NCI-H2196 treated with DMSO at 0.1 percent for 48 hours (cell line): Measurements from ENCODE around the gene ACP3.
"Not testable (repeated sequence)": the region's sequence is repeated elsewhere in the genome, so short reads cannot be mapped to it uniquely, and the experiment has no call there.

Experiments
- DNase-seq: peaks from one replicate; lab custom pipeline; 2025; ENCODE audit not compliant: unreplicated experiment; lab: John Stamatoyannopoulos, UW

Gene ACP3, protein sequence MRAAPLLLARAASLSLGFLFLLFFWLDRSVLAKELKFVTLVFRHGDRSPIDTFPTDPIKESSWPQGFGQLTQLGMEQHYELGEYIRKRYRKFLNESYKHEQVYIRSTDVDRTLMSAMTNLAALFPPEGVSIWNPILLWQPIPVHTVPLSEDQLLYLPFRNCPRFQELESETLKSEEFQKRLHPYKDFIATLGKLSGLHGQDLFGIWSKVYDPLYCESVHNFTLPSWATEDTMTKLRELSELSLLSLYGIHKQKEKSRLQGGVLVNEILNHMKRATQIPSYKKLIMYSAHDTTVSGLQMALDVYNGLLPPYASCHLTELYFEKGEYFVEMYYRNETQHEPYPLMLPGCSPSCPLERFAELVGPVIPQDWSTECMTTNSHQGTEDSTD

DNA sequence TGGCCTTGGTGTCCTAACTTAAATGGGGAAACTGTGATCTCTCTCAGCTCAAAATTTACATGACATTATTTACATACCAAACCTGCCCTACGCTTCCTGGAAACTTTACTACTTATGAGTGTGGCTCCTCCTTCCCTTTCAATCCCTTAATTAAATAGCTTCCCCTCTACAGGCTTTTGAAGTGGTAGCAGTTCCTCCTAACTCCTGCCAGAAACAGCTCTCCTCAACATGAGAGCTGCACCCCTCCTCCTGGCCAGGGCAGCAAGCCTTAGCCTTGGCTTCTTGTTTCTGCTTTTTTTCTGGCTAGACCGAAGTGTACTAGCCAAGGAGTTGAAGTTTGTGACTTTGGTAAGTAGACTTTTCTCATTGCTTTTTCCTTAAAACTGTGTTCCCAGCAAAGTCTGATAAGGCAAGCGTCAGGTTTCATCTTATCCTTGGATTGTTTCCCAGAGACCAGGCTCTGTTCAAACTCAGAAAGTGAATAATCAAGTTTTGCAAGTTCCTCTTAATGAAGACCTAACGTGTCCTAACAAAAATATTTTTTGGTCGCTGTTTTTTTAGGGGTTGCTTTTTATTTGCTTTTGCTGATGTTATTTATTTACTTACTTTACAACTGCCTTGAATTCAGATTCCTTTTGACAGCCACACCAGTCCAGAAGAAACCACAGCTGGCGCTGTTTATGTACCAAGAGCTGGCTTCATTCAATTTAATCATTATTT is at the start of gene ACP3:
ACP3 (plus strand) TSS at position 179 of the 720 bp plus-strand sequence; CDS start at position 229, 50 bp downstream.
- DNase-seq, result peak; percentile 83

DNA sequence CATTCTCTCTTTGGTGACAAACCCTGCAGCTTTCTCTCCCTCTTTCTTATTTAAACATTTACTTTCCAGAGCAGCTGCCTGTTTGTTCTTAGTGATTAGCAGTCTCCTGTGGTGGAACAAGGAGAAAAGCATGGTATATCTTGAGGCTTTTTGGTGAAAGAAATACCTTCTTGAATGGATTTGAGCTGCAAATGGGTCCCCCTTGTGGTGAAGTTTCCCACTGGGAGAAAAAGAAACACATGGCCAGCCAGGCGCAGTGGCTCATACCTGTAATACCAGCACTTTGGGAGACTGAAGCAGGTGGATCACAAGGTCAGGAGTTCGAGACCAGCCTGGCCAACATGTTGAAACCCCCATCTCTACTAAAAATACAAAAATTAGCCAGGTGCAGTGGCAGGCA is 48.3 kb upstream of the ACP3 start:
- DNase-seq, result no peak

GRCh38 chr3:132273036-132273435 is 44.2 kb upstream of the ACP3 start:
- DNase-seq, result no peak

DNA sequence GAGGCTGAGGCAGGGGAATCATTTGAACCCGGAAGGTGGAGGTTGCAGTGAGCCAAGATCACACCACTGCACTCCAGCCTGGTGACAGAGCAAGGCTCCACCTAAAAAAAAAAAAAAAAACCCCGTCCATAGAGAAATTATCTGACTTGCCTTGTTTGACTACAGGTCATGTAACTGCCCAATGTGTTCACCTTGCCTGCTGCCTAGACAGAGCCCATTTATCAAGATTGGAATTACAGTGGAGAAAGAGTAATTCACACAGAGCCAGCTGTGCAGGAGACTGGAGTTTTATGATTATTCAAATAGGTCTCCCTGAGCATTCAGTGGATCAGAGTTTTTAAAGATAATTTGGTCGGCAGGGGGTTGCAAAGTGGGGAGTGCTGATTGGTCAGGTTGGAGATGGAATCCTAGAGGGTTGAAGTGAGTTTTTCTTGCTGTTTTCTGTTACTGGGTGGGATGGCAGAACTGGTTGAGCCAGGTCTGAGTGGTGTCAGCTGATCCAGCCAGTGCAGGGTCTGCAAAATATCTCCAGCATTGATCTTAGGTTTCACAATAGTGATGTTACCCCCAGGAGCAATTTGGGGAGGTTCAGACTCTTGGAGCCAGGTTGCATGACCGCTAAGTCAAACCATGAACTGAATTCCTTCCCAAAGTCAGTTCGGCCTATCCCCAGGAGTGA is 40.8 kb upstream of the ACP3 start:
- DNase-seq, result no peak

DNA sequence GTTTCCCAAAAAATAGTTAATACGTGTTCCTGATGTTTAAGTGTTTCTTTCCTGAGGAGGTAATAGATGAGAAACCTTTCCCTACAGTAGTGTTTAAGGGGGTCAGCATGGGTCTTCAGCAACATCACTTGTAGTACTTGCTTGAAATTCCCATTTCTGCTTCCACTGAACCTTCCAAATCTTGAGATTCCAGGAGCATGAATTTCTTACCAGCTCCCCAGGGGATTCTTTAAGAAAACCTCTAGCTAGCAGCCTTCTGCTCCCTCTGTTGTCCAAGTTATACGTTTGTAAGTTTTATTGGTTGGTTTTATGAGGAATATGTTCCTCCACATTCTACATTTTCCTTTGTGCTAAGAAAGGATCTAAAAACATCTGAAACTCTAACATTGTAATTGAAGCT is 38.2 kb upstream of the ACP3 start:
- no peak for DNase-seq

DNA sequence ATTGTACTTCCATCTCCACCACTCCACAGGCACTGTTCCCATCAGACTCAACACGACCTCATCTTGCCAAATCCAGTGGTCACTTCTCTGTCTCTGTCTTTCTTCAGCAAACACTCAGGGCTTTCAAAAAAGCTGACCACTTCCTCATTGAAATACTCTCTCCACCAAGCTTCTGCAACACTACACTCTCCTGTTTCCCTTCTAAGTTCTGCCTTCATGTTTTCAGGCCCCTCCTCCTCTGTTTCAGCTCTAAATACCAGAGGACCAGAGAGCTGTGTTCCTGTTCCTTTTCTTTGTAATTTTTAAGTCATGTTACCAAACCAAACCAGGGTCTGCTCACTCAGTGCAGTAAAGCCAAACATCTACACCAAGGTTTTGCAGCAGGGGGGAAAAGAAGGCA is 33.8 kb upstream of the ACP3 start:
- DNase-seq, result peak; percentile 46

DNA sequence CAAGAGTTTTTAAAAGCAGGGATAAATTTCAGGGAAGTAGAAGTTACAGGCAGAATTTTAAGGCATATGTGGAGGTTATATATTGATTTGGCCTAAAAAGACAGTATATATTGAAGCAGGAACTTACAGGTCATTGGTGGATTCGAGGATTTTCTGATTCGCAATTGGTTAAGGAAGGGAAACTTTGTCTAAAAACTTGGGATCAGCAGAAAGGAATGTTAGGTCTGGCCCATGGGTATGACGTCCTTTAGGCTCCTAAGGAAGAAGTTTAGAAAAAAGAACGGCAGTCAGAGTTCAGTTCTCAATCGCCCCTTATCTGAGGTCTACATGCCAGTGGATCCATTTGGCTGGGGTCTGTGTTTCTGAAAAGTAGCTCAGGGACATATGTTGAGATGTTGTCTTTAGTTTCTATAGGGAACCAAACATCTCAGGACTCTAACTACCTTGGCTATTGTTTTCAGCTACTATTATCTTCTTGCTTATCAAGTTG is 33.2 kb upstream of the ACP3 start:
- DNase-seq, result no peak

GRCh38 chr3:132284781-132285619 is 32.2 kb upstream of the ACP3 start:
- DNase-seq, result no peak

DNA sequence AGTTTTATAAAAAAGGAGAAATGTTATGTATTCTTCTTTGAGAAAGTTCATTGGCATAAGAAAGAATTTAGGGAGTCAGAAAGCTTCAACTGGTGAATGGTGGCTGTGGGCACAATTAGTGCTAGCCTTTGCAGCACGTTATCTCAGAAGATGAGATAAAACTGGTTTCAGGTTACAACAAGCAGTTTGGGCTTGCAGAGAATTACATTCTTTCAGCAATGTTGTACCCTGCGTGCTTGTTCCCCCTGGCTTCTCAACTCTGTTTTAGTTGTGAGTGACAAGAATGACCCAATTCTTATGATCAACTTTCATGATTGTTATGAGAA is 31.6 kb upstream of the ACP3 start:
- peak; percentile 24 for DNase-seq

GRCh38 chr3:132286035-132286434 is 31.2 kb upstream of the ACP3 start:
- DNase-seq, result no peak

GRCh38 chr3:132288357-132288756 is 28.9 kb upstream of the ACP3 start:
- no peak for DNase-seq

GRCh38 chr3:132289316-132289715 is 27.9 kb upstream of the ACP3 start:
- no peak for DNase-seq

DNA sequence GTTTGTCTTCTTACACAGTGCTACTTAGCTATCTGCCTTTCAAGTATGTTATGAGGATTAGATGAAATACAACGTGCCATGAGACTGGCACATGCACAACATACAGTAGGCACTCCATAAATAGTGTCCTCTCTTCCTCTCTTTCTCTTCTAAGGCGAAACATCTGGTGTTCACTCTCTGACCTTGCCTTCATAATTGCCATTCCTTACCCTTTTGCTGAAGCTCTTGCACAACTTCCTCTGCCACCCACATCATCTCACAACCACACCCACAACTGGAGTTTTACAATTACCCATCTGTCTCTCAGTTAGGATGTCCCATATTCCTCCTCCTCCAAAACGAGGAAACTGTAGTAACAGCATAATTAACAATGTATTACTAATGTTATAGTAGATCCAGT is 26.4 kb upstream of the ACP3 start:
- DNase-seq, result no peak

- DNase-seq, result no peak
Observed at GRCh38 chr3:132292042-132292441, 25.2 kb upstream of the ACP3 start.

DNA sequence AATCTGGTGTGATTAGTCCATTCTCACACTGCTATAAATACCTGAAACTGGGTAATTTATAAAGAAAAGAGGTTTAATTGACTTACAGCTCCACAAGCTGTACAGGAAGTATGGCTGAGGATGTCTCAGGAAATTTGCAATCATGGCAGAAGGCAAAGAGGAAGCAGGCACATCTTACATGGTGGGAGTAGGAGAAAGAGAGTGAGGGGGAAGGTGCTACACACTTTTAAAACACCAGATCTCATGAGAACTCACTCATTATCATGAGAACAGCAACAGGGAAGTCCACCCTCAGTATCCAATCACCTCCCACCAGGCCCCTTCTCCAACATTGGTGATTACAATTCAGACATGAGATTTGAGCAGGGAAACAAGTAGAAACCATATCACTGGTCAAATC is 24.0 kb upstream of the ACP3 start:
- no peak for DNase-seq

- DNase-seq, result no peak
Observed at GRCh38 chr3:132294906-132295305, 22.3 kb upstream of the ACP3 start.

DNA sequence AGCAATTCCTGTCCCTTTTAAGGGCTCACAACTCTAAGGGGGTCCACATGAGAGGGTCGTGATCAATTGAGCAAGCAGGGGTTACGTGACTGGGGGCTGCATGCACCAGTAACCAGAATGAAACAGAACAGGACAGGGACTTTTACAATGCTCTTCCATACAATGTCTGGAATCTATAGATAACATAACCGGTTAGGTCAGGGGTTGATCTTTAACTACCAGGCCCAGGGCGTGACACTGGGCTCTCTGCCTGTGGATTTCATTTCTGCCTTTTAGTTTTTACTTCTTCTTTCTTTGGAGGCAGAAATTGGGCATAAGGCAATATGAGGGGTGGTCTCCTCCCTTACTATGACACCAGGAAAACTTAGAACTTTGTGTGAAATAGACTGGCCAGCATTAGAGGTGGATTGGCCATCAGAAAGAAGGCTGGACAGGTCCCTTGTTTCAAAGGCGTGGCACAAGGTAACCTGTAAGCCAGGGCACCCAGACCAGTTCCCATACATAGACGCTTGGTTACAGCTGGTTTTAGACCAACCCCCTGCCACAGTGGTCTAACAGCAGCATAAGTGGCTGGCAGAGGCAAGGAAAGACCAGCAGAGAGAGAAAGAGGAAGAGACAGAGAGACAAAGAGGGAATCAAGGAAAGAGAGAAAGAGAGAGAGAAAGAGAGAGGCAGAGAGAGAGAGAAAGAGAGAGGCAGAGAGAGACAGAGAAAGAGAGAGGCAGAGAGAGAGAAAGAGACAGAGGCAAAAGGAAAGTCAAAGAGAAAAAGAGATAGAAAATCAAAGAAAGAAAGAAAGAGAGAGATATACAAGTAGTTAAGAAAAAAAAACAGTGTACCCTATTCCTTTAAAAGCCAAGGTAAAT is 13.6 kb upstream of the ACP3 start:
- DNase-seq, result not testable (repeated sequence)

DNA sequence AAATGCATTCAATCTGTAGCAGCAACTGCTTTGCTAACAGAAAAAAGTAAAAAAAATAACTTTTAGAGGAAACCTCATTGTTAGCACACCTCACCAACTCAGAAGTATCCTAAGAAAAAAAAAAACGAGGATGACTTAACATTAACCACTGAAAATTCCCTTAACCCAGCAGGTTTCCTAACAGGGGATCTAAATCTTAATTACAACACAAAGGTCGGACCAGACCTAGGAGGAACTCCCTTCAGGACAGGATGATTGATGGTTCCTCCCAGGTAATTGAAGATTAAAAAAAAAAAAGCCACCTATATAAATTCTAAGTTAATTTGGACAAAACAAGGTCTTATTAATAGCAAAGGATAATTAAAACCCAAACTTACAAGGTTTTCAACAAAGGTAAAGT is 12.9 kb upstream of the ACP3 start:
- DNase-seq, result not testable (repeated sequence)

- DNase-seq, result not testable (repeated sequence)
Observed at GRCh38 chr3:132310057-132310456, 7.2 kb upstream of the ACP3 start.

- no peak for DNase-seq
Observed at GRCh38 chr3:132311316-132311715, 5.9 kb upstream of the ACP3 start.
